Activated naive CD4-positive, alpha-beta T cell treated with anti-CD3 and anti-CD28 coated beads for 36 hours (primary cell): ENCODE data around the gene UPF1. TPM values are rescaled to one million over a fixed set of nuclear protein-coding genes. Genes with fewer than 3 reads are reported as not detected.

Experiments
- CTCF ChIA-PET: fragments of 350-600 bp; sonication (Branson Sonifier 250); formaldehyde crosslinking; loops from one replicate; lab custom pipeline; 2021; ENCODE audit warnings: antibody characterized with exemption; lab: Charles Lee
- DNase-seq: peaks from one replicate; pipeline ENCODE4 v3.0.0-alpha.2; 2020
- H3K27ac Mint-ChIP-seq: one replicate; pipeline ENCODE4 v1.8.0; 2021; ENCODE audit warnings: mild to moderate bottlenecking, mixed read lengths
- H3K27me3 Mint-ChIP-seq: one replicate; pipeline ENCODE4 v1.8.0; 2021; ENCODE audit warnings: low read depth, mixed read lengths
- H3K36me3 Mint-ChIP-seq: one replicate; pipeline ENCODE4 v1.8.0; 2021; ENCODE audit warnings: low read depth, mixed read lengths
- H3K4me1 Mint-ChIP-seq: one replicate; pipeline ENCODE4 v1.8.0; 2021; ENCODE audit warnings: low read depth, mixed read lengths
- H3K4me3 Mint-ChIP-seq: one replicate; pipeline ENCODE4 v1.8.0; 2021; ENCODE audit warnings: mild to moderate bottlenecking, moderate library complexity, mixed read lengths
- H3K9me3 Mint-ChIP-seq: one replicate; pipeline ENCODE4 v1.8.0; 2021; ENCODE audit warnings: mixed read lengths
- intact Hi-C: fragments of 100-400 bp; cut with micrococcal nuclease; formaldehyde crosslinking; loops from one replicate; pipeline ENCODE4 v1.15.1; 2023
- total RNA-seq, 2 experiments: library from RNA; stranded (reverse); gene quantifications; one replicate each; pipeline ENCODE4 v1.2.3, GENCODE V29; 2021

The UPF1 gene
- total RNA-seq, 2 experiments from 2014 or later: 95.0 to 105 TPM

- intact Hi-C loops: loop anchor here (2.0 to 10.0 kb wide), 4 partner anchors 86 to 548 kb away; partner anchors contain the start of genes COPE, DDX49, JUND and UBA52
- peak overlapping the region; percentile 86 for H3K27ac Mint-ChIP-seq
- H3K4me1 Mint-ChIP-seq: peaks cover 41% of the 10 kb centered on the region
- no peaks in the 10 kb centered on the region for H3K27me3 Mint-ChIP-seq
- H3K4me3 Mint-ChIP-seq: peak overlapping the region; percentile 97
- DNase-seq: peak; percentile 48
- no peaks in the 10 kb centered on the region for H3K9me3 Mint-ChIP-seq
- peaks cover 41% of the 10 kb centered on the region for H3K36me3 Mint-ChIP-seq
- CTCF ChIA-PET: interaction anchor here (1.0 to 3.8 kb wide), 4 partner anchors 9 to 35 kb away, joined by 3 to 31 read pairs (median 4); no protein-coding TSS in a partner anchor
Measured at GRCh38 chr19:18832306-18833140, 764 bp downstream of the UPF1 start.

DNA sequence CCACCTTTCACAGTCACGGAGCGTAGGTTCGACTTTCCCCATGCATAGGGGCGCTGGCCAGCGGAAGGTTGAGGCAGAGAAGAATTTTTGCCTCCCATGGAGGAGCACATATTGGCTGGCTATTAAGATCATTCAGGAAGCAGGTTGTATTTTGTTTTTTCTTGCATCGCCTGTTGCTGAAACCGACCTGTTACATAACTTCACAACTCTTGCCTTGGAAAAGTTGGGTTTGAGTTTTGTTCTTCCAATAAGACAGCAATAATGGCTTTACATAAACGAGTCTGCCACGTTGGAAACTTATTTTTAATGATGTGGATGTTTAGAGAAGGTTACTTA lies 1.4 kb downstream of the UPF1 start:
- intact Hi-C loops: loop anchor here (2.0 to 10.0 kb wide), 4 partner anchors 86 to 548 kb away; partner anchors contain the start of genes COPE, DDX49, JUND and UBA52
- H3K36me3 Mint-ChIP-seq: peaks cover 45% of the 10 kb centered on the region
- peak overlapping the region; percentile 86 for H3K27ac Mint-ChIP-seq
- no peaks in the 10 kb centered on the region for H3K9me3 Mint-ChIP-seq
- peaks cover 47% of the 10 kb centered on the region for H3K4me1 Mint-ChIP-seq
- no peaks in the 10 kb centered on the region for H3K27me3 Mint-ChIP-seq
- CTCF ChIA-PET: interaction anchor here (1.0 to 6.2 kb wide), 4 partner anchors 8 to 14 kb away, joined by 4 to 41 read pairs (median 18); no protein-coding TSS in a partner anchor
- peak overlapping the region; percentile 97 for H3K4me3 Mint-ChIP-seq
- DNase-seq: no peak

GRCh38 chr19:18833849-18834643 lies 2.3 kb downstream of the UPF1 start:
- no peaks in the 10 kb centered on the region for H3K9me3 Mint-ChIP-seq
- CTCF ChIA-PET: interaction anchor here (1.7 to 6.2 kb wide), 2 partner anchors 9 to 13 kb away, joined by 6 to 41 read pairs; no protein-coding TSS in a partner anchor
- H3K36me3 Mint-ChIP-seq: peaks cover 49% of the 10 kb centered on the region
- peak overlapping the region; percentile 72 for H3K27ac Mint-ChIP-seq
- intact Hi-C loops: loop anchor here (2.0 to 10.0 kb wide), 4 partner anchors 85 to 549 kb away; partner anchors contain the start of genes COPE, DDX49, JUND and UBA52
- no peaks in the 10 kb centered on the region for H3K27me3 Mint-ChIP-seq
- H3K4me1 Mint-ChIP-seq: peaks cover 56% of the 10 kb centered on the region
- H3K4me3 Mint-ChIP-seq: peak overlapping the region; percentile 97
- DNase-seq: no peak

GRCh38 chr19:18834644-18834984 lies 2.9 kb downstream of the UPF1 start:
- intact Hi-C loops: loop anchor here (5.0 to 10.0 kb wide), 3 partner anchors 132 to 550 kb away; partner anchors contain the start of genes JUND and UBA52
- Mint-ChIP-seq H3K9me3 (no peaks in the 10 kb centered on the region), H3K27ac (no peak overlapping the region), H3K4me1 (peaks cover 62% of the 10 kb centered on the region), H3K36me3 (peaks cover 53% of the 10 kb centered on the region), H3K4me3 (peak overlapping the region; percentile 97), H3K27me3 (no peaks in the 10 kb centered on the region)
- CTCF ChIA-PET: interaction anchor here (1.7 to 6.2 kb wide), 2 partner anchors 8 to 13 kb away, joined by 6 to 41 read pairs; no protein-coding TSS in a partner anchor
- DNase-seq: no peak

DNA sequence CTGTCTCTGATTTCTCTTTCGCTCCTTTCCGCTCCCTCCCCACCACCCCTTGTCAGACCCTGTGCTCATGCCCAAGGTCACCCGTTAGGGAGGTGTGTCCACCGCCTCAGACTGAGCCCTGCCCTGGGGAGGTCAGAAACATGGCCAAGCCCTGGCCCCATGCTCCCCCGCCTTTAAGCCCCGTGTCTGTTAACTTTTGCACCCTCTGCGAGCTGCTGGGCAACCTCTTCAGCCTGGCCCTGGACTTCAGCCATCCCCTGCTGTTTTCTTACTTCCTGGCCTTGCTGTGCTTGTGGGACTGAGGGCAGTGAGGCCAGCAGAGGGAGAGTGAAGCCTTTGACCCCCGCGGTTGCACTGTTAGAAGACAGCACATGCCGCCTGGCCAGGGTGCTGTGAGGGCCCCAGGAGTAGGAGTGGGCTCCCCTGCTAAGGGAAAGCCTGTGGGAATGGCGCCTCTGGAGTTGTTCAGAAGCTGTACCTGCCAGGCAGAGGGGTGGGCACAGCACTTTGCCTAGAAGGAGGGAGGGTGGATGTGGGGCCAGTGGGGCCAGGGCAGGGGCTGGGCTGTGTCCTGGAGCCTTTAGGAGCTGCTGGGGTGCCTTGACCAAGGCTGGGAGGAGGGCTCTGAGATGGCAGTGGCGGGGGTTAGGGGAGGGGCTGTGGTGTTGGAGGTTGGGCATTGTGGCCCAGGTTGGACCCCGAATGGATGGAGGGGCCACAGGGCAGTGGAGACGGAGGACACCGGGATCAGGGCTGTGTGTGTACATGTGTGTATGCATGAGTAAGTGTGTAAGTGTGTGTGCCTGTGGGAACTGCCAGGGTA lies 7.9 kb downstream of the UPF1 start:
- CTCF ChIA-PET: interaction anchor here (0.6 to 6.2 kb wide), 3 partner anchors 8 to 369 kb away, joined by 3 to 41 read pairs (median 4); no protein-coding TSS in a partner anchor
- H3K4me1 Mint-ChIP-seq: peaks cover 91% of the 10 kb centered on the region
- no peaks in the 10 kb centered on the region for H3K27me3 Mint-ChIP-seq
- intact Hi-C loops: loop anchor here (10.0 kb wide), 1 partner anchor 555 kb away; the partner anchor contains the start of gene JUND
- H3K36me3 Mint-ChIP-seq: peaks cover 37% of the 10 kb centered on the region
- H3K4me3 Mint-ChIP-seq: no peak overlapping the region
- no peaks in the 10 kb centered on the region for H3K9me3 Mint-ChIP-seq
- DNase-seq: no peak
- H3K27ac Mint-ChIP-seq: peak overlapping the region; percentile 38

DNA sequence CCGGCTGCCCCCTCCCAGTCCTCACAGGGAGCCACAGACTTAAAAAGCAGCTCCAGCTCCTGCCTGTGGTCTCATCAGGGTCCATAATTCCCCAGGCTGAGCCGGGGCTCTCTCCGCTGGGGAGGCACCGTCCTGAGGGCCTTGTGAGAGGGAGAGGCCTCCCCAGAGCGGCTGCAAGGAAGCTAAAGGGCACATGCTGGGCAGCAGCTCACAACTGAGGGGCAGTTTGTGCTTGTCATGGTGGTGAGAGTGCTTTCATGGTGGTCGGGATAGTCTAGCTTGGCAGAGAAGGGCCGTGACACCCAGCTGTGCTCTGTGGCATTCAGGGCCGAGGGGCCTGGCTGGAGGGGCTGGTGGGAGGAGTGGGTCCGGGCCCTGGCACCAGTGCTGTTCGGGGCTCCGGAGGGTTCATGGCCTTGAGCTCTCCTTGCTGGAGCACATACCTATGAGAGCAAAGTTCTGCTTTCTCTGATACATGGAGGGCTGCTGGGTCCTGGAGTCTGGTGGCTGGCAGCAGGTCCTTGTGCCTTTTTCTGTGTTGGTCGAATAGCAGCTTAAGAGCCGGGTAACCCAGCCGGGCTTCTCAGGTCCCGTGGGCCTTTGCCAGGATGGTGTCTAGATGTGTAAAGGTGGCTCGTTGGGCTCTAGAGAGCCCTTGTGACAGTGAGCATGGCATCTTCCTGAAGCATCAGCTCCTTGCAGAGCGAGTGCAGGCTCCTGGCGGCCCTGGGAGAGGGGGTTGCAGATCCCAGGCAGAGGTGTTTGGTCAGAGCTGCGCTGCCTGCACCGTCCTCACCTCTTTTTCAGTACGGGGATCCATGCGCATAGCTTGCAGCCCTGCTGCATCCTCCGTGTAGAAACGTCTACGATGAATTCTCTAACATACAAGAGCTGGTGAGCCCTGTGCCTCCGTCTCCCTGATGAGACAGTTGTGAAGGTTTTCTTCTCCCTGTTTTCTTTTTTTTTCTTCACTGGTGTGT lies 8.8 kb downstream of the UPF1 start:
- intact Hi-C loops: no loop called here
- Mint-ChIP-seq H3K4me1 (peaks cover 90% of the 10 kb centered on the region), H3K4me3 (no peak overlapping the region), H3K27me3 (no peaks in the 10 kb centered on the region), H3K9me3 (no peaks in the 10 kb centered on the region), H3K27ac (peak overlapping the region; percentile 38), H3K36me3 (peaks cover 32% of the 10 kb centered on the region)
- CTCF ChIA-PET: interaction anchor here (0.6 to 1.4 kb wide), 3 partner anchors 8 to 369 kb away, joined by 3 to 6 read pairs (median 4); no protein-coding TSS in a partner anchor
- no peak for DNase-seq

DNA sequence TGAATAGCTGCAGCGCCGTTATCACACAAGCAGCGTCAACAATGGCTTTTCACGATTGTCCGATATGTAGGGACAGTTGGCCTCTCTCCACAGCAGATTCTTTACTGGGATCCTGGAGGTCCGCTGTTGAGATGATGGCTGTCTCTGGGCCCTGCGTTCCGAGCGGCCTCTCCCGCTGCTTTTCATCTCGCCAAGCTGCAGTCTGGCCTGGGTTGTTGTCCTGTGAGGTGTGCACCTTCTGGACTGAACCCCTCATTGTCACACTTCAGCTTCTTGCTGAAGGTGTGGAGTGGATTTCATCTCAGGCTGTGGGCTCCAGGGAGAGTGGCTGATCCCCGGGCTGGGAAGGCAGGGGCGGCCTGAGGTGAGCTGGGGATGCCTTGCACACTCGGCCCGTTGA lies 9.6 kb downstream of the UPF1 start:
- CTCF ChIA-PET: interaction anchor here (1.4 kb wide), 1 partner anchor 9 kb away, joined by 4 read pairs; no protein-coding TSS in a partner anchor
- Mint-ChIP-seq H3K27ac (no peak overlapping the region), H3K4me3 (no peak overlapping the region), H3K36me3 (peaks cover 25% of the 10 kb centered on the region), H3K4me1 (peaks cover 86% of the 10 kb centered on the region), H3K27me3 (no peaks in the 10 kb centered on the region), H3K9me3 (no peaks in the 10 kb centered on the region)
- intact Hi-C loops: no loop called here
- DNase-seq: no peak

DNA sequence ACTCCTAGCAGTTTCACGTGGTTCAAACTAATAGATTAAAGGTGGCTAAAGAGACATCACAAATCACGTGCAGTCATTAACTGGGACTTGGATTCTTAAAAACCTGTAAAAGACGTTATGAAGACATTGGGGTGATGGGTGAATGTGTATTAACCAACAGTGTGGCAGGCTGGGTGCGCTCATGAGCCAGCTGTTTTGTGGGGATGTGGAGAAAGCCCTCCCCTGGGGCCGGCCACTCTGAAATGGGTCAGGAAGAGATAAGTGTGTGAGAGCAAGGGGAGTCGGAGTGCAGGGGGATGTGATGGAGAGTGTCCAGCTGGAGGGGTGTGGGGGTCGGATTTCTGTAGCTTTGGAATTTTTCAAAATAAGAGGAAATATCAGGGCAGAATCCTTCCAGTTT lies 10.4 kb downstream of the UPF1 start:
- Mint-ChIP-seq H3K27ac (no peak overlapping the region), H3K4me1 (peaks cover 85% of the 10 kb centered on the region), H3K27me3 (no peaks in the 10 kb centered on the region), H3K9me3 (no peaks in the 10 kb centered on the region), H3K36me3 (peaks cover 24% of the 10 kb centered on the region), H3K4me3 (no peak overlapping the region)
- CTCF ChIA-PET: interaction anchor here (1.4 to 1.9 kb wide), 2 partner anchors 8 to 10 kb away, joined by 4 to 6 read pairs; no protein-coding TSS in a partner anchor
- DNase-seq: no peak
- intact Hi-C loops: loop anchor here (2.0 kb wide), 1 partner anchor 319 kb away; the partner anchor contains the start of gene ELL

GRCh38 chr19:18843960-18844359 lies 12.2 kb downstream of the UPF1 start:
- H3K4me1 Mint-ChIP-seq: peaks cover 72% of the 10 kb centered on the region
- no peaks in the 10 kb centered on the region for H3K9me3 Mint-ChIP-seq
- H3K27me3 Mint-ChIP-seq: no peaks in the 10 kb centered on the region
- H3K36me3 Mint-ChIP-seq: peaks cover 23% of the 10 kb centered on the region
- CTCF ChIA-PET: interaction anchor here (0.6 to 5.2 kb wide), 6 partner anchors 13 to 324 kb away, joined by 3 to 31 read pairs (median 4); partner anchors contain the start of gene UPF1
- peak overlapping the region; percentile 34 for H3K27ac Mint-ChIP-seq
- intact Hi-C loops: loop anchor here (1.0 to 2.0 kb wide), 2 partner anchors 13 to 321 kb away; partner anchors contain the start of genes ELL and UPF1
- DNase-seq: no peak
- no peak overlapping the region for H3K4me3 Mint-ChIP-seq

GRCh38 chr19:18844806-18845329 lies 13.1 kb downstream of the UPF1 start:
- CTCF ChIA-PET: interaction anchor here (0.9 to 5.2 kb wide), 4 partner anchors 14 to 251 kb away, joined by 3 to 31 read pairs (median 8); partner anchors contain the start of gene UPF1
- DNase-seq: no peak
- peaks cover 67% of the 10 kb centered on the region for H3K4me1 Mint-ChIP-seq
- no peaks in the 10 kb centered on the region for H3K9me3 Mint-ChIP-seq
- peaks cover 24% of the 10 kb centered on the region for H3K36me3 Mint-ChIP-seq
- intact Hi-C loops: loop anchor here (5.0 kb wide), 1 partner anchor 373 kb away; no protein-coding TSS in a partner anchor
- no peaks in the 10 kb centered on the region for H3K27me3 Mint-ChIP-seq
- peak overlapping the region; percentile 60 for H3K27ac Mint-ChIP-seq
- H3K4me3 Mint-ChIP-seq: no peak overlapping the region
